HL-60 (cell line): Measurements from ENCODE around the gene EML6.

Experiments used
- CTCF ChIP-seq: IDR thresholded peaks from one replicate; pipeline ENCODE4 v1.5.1; 2011; ENCODE audit warnings: low read length, control low read depth, inconsistent platforms; ENCODE audit not compliant: insufficient read depth
- GABPA ChIP-seq: IDR thresholded peaks from 2 replicates; pipeline ENCODE4 v1.6.1; 2012; ENCODE audit warnings: low read depth
- POLR2AphosphoS5 ChIP-seq: IDR thresholded peaks from 2 replicates; pipeline ENCODE4 v1.6.1; 2012; ENCODE audit warnings: low read depth
- REST ChIP-seq: IDR thresholded peaks from 2 replicates; pipeline ENCODE4 v1.6.1; 2012; ENCODE audit warnings: low read depth; ENCODE audit not compliant: insufficient replicate concordance
- SPI1 ChIP-seq: IDR thresholded peaks from 2 replicates; pipeline ENCODE4 v1.6.1; 2012; ENCODE audit warnings: low read depth, mild to moderate bottlenecking, borderline replicate concordance

- peak; percentile 86 for TF ChIP-seq CTCF
- TF ChIP-seq POLR2AphosphoS5 = no peak
- TF ChIP-seq REST = no peak
- TF ChIP-seq SPI1 = no peak
- TF ChIP-seq GABPA = no peak
Observed at GRCh38 chr2:54838585-54839035, 115.1 kb downstream of the EML6 start.
